ENCODE data around the gene BABAM1.

The BABAM1 gene

DNA sequence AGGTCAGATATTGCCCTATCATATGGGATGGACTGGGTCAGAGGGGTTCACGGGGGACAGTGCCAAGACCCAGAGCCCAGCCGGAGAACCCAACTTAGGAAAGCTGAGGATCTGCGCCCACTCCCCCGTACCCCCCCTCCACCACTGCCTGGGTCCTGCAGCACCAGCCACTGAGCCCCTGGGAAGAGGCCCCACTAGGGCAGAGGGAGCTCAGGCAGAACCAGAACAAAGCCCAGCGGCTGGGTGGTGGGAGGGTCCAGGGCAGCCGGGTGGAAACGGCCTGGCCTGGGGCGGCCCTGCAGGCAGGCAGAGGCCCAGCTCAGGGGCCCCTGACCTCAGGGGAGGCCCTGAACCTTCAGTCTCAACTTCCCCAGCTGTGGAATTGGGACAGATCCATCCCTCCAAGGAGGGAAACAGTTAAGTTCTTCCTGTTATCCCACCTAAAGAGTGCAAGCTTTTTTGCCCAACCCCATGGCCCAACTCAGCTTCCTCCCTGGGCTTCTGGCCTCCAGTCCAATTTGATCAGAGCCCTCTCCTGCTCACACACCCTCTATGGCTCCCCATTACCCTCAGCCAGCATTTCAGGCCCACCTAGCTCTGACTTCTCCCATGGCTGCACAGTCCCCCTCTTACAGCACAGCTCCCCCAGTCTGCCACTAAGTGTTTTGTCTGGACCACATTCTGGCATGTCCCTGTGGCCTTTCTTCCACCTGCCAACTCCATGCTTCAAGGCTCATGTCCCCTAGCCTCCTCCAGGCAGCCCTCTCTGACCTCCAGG is 24.6 kb upstream of the BABAM1 start:
- TF ChIP-seq, protein P1, sequence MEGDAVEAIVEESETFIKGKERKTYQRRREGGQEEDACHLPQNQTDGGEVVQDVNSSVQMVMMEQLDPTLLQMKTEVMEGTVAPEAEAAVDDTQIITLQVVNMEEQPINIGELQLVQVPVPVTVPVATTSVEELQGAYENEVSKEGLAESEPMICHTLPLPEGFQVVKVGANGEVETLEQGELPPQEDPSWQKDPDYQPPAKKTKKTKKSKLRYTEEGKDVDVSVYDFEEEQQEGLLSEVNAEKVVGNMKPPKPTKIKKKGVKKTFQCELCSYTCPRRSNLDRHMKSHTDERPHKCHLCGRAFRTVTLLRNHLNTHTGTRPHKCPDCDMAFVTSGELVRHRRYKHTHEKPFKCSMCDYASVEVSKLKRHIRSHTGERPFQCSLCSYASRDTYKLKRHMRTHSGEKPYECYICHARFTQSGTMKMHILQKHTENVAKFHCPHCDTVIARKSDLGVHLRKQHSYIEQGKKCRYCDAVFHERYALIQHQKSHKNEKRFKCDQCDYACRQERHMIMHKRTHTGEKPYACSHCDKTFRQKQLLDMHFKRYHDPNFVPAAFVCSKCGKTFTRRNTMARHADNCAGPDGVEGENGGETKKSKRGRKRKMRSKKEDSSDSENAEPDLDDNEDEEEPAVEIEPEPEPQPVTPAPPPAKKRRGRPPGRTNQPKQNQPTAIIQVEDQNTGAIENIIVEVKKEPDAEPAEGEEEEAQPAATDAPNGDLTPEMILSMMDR (IDR thresholded peaks at IDR 0.05; ENCODE audit: insufficient read depth, low read length, poor library complexity, severe bottlenecking), result no peak
- Histone ChIP-seq H3K4me3 (replicated peaks; ENCODE audit: low read depth, low read length) (no peak overlapping the region), H3K27me3 (replicated peaks; ENCODE audit: control insufficient read depth, insufficient read depth, low read length) (no peaks in the 10 kb centered on the region), H3K36me3 (ENCODE audit: control insufficient read depth, insufficient read depth, low read length) (no peaks in the 10 kb centered on the region)
- DNase-seq (ENCODE audit: extremely low read depth, insufficient read length), result no peak

DNA sequence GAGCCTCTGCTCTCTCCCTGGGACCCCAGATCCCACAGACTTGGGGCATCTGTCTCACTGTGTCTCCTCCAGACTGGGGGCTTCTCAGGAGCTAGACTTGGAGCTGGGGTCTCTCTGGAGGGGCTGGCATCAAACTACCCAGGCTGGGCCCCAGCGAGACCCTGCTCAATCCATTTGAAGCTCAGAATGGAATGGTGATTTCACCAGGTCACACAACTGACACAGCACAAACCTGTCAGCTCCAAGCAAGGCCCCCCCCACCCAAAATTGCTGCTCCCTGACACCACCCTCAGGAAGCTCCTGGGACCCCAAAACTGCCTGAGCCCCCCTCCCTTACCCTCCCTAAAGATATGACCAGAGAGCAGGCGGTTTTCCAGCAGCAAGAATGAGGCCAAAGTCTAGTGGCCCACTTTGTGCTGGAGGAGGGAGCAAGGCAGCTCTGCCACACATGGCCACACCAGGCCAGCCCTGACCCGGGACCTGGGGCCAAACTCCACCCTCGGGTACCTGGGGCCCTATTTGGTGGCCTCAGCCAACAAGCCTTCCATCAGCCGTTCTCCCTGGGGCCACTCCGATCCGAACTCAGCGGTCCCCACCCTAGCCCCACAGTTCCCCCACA is 23.9 kb upstream of the BABAM1 start:
- TF ChIP-seq, protein P1 (IDR thresholded peaks at IDR 0.05; ENCODE audit: insufficient read depth, low read length, poor library complexity, severe bottlenecking), result no peak

DNA sequence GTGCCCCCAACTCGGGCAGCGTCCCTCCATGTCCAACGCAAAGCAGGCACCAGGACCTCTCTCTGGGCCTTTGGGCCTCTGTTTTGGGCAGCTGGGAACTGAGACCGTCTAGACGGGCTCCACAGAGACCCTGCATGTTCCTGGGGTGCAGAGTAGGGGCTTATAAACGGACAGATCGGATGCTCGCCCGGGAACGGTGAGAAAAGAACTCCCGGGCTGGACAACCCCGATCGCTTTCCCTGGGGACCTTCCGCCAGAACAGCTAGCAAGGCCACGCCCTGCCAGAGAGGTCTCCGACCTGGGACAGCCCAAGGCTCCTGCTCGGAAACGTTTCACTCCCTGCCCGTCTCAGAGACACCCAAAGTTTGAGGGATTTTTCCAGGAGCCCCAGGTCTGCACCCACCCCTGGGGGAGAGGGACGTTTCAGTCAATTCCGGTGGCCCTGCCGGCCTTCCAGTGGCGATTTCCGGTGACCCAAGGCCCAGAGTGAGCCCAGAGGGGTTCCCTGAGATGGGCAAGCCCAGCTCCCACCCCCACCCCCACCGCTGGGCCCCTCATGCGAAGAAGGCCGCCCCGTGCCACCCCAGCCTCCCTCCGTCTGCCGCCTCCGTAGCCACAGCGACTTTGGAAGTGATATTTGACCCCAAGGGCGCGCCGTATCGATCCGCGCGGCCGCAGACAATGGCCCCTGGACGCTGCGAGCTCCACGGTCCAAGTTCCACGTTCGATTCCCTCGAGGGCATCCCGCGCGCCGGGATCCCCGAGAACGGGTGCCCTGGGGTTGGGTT is 23.2 kb upstream of the BABAM1 start:
- H3K36me3 ChIP-seq (ENCODE audit: control insufficient read depth, insufficient read depth, low read length), result no peaks in the 10 kb centered on the region
- peak overlapping the region; percentile 73 for H3K4me3 ChIP-seq (replicated peaks; ENCODE audit: low read depth, low read length)
- DNase-seq (ENCODE audit: extremely low read depth, insufficient read length), result no peak
- no peaks in the 10 kb centered on the region for H3K27me3 ChIP-seq (replicated peaks; ENCODE audit: control insufficient read depth, insufficient read depth, low read length)
- TF ChIP-seq, protein P1 (IDR thresholded peaks at IDR 0.05; ENCODE audit: insufficient read depth, low read length, poor library complexity, severe bottlenecking), result no peak

More for the DNA sequence above, 23.9 kb upstream of the BABAM1 start:
- Histone ChIP-seq H3K27me3 (replicated peaks; ENCODE audit: control insufficient read depth, insufficient read depth, low read length) (no peaks in the 10 kb centered on the region), H3K4me3 (replicated peaks; ENCODE audit: low read depth, low read length) (peak overlapping the region; percentile 73), H3K36me3 (ENCODE audit: control insufficient read depth, insufficient read depth, low read length) (no peaks in the 10 kb centered on the region)
- no peak for DNase-seq (ENCODE audit: extremely low read depth, insufficient read length)

- no peak for DNase-seq (ENCODE audit: extremely low read depth, insufficient read length)
- TF ChIP-seq, protein P1 (IDR thresholded peaks at IDR 0.05; ENCODE audit: insufficient read depth, low read length, poor library complexity, severe bottlenecking), result no peak
- Histone ChIP-seq H3K4me3 (replicated peaks; ENCODE audit: low read depth, low read length) (peak overlapping the region; percentile 73), H3K27me3 (replicated peaks; ENCODE audit: control insufficient read depth, insufficient read depth, low read length) (no peaks in the 10 kb centered on the region), H3K36me3 (ENCODE audit: control insufficient read depth, insufficient read depth, low read length) (no peaks in the 10 kb centered on the region)
Measured at GRCh38 chr19:17244618-17245534, 22.4 kb upstream of the BABAM1 start.

DNA sequence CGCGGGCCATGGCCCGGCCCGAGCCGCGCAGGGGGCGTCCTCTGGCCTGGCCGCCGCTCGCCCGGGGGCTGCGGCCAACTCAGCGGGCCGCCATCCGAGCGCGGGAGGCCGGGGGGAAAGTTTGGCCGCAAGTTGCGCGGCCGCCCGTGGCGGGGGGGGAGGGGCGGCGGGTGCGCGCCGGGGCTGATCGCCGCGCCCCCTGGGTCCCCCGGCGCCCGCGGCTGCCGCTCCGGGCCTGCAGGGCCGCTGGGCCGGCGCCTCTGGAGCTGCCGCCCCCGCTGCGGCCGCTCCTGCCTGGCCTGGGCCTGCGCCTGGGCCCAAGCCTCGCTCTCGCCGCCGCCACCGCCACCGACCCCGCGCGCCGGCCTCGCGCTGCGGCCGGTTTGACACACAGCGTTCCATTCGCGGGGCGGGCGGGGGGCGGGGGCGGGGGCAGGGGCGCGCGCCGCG is 21.7 kb upstream of the BABAM1 start, which contains the start of gene NR2F6:
NR2F6 (minus strand) TSS at position 385 of the 450 bp plus-strand sequence. CDS start 699 bp downstream, outside the sequence.
- no peak for DNase-seq (ENCODE audit: extremely low read depth, insufficient read length)
- no peaks in the 10 kb centered on the region for H3K27me3 ChIP-seq (replicated peaks; ENCODE audit: control insufficient read depth, insufficient read depth, low read length)
- TF ChIP-seq, protein P1 (IDR thresholded peaks at IDR 0.05; ENCODE audit: insufficient read depth, low read length, poor library complexity, severe bottlenecking), result no peak
- peak within 1 kb of the TSS; percentile 73 for H3K4me3 ChIP-seq (replicated peaks; ENCODE audit: low read depth, low read length)
- no peaks in the 10 kb centered on the region for H3K36me3 ChIP-seq (ENCODE audit: control insufficient read depth, insufficient read depth, low read length)

All from GM06990 (cell line).